GM18909 (cell line): Measurements from ENCODE around the gene DIP2B.
"Not testable (repeated sequence)": the region's sequence is repeated elsewhere in the genome, so short reads cannot be mapped to it uniquely, and the experiment has no call there.

Source experiments
- ATAC-seq: cut with Tn5 transposase; IDR thresholded peaks from one replicate; pipeline ENCODE4 v1.9.1; 2021; ENCODE audit warnings: mild to moderate bottlenecking; ENCODE audit not compliant: unreplicated experiment, poor library complexity

Gene DIP2B

DNA sequence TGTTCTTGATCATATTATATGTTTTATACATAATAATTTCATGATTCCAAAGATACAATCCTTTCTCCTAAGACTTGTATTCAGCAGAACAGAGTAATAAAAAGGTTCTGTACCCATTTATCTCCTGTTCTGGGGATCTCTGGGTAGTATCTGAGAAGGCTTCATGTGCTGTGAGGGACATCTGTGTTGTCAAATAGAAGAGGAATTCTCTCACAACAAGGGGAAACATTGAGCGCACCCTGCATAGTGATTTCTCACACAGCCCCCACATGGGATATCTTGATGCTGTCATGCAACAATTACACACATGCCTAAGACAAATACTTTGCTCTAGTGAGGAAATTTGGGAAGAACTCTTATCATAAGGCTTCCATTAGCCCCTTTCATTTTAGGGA is 157.3 kb downstream of the DIP2B start:
- no peak for ATAC-seq

DNA sequence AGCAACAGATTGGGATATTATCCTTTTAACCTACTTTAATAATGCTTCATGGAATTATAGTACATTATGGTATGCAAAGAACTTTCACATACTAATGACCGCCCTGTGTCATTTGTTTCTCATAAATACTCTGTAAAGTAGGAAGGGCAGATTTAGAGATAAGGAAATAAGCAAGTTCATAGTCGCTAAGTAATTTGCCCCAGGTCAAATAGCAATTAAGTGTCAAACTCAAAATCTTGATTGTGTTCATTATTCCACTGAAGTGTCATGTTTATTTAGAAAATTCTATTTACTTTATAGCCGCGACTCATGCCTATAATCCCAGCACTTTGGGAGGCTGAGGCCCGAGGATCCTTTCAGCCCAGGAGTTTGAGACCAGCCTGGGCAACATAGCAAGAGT is 160.4 kb downstream of the DIP2B start:
- no peak for ATAC-seq

DNA sequence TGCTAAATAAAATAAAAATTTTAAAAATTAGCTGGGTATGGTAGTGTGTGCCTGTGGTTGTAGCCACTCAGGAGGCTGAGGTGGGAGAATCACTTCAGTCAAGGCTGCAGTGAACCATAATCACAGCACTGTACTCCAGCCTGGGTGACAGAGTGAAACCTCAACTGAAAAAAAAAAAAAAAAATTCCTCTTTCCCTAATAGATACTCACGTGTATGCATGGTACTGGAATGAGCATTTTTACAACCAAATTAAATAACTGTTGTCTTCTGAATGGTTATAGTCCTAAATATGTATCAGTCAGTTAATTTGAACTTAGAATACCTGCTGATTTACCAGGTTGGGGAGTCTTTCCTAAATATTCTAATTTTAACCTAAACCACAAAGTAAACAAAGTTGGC is 160.8 kb downstream of the DIP2B start:
- ATAC-seq: no peak

DNA sequence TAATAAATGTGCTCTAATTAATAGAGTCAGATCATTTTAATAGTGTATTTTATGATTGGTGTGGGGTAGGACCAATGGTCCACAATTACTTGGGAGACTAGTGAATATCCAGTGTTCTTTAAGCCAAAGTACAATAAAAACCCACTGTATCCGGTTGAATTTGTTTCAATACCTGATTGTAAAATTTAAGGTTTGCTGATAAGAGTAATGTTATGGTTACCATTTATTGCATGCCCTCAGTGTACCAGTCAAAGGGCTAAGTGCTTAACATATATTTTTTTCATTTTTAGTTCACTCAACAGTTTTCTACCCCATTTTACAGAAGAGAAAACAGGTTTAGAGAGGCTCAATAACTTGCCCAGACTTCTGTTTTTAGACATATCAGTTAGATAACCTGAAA is 161.2 kb downstream of the DIP2B start:
- no peak for ATAC-seq

DNA sequence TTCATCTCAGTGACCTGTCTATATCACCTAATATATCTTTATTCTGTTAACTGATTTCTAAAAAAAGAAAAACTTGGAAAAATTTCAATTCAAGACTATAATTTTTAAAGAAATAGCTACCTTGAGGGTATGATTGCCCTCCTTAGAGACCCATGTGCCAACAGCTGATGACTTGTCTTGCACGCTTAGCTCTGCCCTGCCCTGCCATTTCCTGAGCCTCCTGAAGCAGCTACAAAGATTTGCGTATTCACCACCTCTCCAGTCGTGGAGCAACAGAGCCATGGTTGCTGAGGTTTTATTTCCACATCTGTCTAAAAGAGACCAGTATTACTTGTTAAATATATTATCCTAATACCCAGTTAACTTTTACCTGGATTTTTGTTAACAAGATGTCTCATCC is 167.4 kb downstream of the DIP2B start:
- ATAC-seq: no peak

DNA sequence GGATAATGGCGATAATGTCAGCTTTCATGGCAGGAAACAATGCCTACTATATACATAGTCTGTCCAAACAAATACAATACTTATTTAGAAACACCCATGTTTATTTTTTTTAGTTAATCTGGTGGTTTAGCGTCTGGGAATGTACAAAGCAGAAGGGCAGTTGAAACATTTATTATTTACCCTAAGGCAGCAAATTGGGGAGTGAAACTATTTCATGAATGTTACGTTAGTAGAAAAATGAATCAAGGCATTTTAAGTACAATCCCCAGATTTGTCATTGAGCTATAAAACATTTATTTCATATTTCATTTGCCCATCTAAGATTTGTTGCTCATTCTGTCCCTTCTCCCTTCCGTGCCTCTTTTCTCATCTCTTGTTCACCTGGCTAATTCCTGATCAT is 172.0 kb downstream of the DIP2B start:
- no peak for ATAC-seq

DNA sequence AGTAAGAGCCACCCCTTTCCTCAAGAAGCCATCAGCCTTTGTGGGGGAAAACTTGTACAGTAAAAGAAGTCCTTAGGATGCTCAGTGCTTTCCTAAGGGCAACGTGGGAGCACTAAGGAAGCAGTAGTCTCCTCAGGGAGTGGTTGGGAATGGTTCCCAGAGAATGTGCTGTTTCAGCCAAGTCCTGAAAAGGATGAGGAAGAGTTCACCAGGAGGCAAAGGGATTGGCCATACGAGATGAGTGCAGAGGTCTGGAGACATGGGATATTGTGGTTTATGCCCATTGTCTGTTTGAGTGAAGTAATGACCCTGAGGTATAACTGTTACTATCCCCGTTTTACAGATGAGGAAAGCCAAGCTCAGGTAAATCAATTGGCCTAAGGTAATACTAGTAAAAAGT is 173.1 kb downstream of the DIP2B start:
- ATAC-seq: no peak

DNA sequence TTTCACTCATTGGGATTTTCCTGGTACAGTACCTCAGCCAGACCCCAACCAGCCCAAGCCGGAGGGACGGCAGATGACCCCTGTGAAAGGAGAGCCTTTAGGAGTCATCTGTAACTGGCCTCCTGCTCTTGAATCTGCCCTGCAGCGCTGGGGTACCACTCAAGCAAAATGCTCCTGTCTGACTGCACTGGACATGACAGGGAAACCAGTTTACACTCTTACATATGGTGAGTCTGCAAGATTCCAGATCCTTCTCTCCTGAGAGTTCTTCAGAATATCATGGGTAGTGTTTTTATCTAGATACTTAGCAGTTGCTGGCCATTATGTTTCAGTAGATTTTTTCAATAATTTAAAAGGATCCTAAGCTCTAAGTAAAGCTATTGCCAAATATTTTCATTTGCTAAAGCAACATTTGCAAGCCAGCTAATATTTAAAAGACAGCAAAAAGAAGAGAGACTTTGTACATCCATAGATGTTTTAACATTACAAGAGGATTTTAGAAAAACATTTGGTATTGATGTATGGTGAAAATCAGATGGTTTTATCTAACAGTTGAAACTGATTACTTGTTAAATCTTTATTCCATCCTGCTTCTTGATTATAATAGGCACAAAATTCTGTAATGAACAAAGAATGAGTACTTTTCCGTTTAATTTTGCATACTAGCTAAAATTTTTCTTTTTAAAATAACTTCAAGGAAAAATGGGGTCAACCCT is 174.0 kb downstream of the DIP2B start:
- no peak for ATAC-seq

DNA sequence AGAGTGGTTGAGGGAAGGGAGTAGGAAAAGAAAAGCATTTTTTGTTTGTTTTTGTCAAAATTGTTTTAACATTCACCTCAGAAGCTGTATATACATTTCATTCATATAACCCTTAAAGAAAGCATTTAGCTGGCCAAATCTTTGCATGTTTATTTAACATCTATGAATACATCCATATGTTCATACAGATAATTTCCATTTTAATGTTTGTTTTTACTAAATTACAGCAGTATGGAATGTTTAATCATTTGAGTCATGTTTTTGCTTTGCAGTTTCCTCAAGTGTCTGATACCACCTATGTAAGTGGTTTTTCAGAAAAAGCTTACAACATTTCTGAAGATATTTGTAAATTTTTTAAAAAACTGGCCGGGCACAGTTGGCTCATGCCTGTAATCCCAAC is 174.8 kb downstream of the DIP2B start:
- no peak for ATAC-seq

DNA sequence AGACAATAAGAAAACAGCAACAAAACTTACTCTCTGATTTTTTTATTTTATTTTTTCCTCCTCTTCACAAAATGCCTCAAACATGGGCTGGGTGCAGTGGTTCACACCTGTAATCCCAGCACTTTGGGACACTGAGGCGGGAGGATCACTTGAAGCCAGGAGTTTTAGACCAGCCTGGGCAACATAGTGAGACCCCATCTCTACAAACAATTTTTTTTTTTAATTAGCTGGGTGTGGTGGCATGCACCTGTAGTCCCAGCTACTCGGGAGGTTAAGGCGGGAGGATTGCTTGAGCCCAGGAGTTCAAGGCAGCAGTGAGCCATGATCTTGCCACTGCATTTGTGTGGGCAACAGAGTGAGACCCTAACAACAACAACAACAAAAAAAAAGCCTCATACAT is 176.3 kb downstream of the DIP2B start:
- ATAC-seq: not testable (repeated sequence)

DNA sequence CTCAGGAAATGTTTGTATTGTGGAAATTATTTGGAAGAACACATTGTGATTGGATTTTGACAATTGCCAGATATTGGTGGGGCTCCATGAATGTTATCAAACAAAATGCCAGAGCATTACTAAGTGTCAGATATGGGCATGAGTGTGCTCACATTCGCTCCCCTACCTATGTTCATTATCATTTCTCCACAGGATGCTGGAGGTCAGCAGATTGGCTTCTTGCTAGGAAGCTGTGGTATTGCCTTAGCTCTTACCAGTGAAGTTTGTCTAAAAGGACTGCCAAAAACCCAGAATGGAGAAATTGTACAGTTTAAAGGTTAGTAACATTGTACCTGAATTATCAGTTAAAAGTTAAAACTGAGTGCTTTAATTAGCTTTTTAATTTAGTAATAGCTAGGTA is 180.9 kb downstream of the DIP2B start:
- no peak for ATAC-seq

DNA sequence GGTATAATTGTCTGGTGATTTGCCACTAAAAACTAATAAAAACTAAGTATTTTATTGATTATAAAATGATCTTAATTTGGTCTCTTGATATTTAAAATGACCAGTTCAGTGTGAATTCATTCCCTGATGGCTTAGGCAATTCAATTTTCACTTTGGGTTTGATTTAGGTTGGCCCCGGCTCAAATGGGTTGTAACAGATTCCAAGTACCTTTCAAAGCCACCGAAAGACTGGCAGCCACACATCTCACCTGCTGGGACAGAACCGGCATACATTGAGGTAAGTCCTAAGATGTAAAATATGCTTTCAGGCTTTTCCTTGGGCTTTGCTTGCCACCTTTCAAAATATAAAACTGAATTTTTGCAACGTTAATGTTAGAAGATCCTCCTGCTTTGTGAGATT is 181.6 kb downstream of the DIP2B start:
- no peak for ATAC-seq

DNA sequence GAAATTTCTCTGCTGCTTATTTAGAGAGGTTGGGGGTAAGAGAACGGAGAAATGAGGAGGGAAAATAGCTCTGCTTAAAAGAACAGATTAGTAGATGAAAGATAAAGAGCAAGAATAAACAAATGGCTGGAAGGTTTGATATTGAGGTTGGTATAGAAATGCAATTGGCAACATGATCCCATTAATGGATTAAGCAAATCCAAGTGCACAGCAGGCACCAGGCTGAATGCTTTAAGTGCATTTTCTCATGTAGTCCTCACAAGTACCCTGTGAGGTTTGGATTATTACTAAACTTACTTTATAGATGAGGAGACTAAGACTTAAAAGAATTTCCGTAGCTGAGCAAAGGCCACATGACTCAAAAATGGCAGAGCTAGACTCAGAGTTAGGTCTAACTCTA is 182.2 kb downstream of the DIP2B start:
- ATAC-seq: no peak

DNA sequence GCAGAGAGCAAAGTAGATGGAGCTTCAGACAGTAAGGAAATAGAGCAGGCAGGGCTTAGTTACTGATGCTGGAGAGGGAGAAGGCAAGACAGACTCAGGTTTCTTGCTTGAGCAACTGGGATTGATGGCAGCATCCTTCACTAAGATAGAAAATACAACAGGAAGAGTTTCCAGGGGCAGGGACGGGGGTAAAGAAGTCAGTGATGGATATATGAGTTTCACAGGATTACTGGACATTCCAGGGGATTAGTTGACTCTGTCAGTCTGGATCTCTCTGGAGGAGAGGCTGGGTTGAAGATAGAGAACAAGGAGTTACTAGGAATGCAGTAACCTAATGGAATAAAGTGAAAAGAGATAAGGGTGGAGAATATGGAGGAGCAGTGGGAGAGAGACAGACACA is 184.7 kb downstream of the DIP2B start:
- no peak for ATAC-seq

DNA sequence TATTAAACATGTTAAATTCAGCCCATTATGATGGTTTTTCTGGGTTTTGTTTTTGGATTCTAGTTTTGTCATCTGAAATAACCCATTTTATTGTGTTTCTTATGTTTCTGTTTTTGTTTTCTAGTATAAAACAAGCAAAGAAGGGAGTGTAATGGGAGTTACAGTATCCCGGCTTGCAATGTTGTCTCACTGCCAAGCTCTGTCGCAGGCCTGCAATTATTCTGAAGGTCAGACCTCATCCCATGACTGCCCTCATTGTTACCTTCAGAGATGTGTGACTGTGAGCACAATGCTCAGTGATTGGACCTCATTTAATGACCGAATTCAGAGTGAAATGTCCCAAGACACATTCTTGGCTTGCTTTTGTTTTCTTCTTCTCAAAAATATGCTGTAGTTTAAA is 186.1 kb downstream of the DIP2B start:
- no peak for ATAC-seq

DNA sequence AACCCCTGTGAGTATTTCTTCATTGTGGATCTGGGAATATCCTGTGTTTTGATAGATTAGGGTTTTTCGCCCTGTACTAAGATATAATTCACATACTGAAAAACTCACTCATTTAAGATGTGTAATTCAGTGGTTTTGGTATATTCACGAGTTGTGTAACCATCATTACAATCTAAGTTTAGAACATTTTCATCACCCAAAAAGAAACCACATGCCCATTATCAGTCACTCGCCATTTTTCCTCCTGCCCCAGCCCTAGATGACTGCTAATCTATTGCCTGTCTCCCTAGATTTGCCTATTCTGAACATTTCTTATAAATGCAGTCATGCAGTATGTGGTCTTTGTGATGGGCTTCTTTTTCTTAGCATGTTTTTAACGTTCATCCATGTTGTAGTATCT is 191.2 kb downstream of the DIP2B start:
- no peak for ATAC-seq

DNA sequence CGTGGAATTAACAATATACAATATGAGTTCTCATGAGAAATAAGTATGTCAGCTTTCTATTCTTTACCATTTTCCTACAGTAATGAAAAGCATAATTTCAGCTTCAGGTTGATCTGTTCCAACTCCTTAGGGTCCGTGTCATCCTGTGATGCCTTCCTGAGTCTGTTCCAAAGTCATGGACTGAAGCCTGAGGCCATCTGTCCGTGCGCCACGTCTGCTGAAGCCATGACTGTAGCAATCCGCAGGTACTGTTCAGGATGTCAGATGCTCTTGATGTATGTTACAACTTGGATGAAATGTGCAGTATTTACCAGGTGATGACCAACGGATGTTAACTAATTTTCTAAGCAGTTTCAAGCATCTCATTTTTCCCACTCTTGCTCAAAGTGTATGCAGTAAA is 192.1 kb downstream of the DIP2B start:
- no peak for ATAC-seq

DNA sequence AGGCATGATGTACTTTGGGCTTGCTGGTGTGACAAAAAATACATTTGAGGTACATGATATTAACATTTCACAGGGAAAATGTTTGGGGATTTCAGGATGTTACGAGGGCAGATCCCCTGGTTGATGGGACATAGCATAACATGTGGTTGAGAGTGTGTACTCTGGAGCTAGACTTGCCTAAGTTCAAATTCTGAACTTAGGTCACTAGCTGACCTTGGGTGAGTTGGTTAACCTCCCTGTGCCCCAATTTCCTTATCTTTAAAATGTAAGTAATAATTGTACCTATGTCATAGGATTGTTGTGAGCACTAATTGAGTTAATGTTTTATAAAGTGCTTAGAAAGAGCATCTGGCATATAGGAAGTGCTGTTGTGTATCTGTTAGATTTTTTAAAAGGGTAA is 194.4 kb downstream of the DIP2B start:
- ATAC-seq: no peak

DNA sequence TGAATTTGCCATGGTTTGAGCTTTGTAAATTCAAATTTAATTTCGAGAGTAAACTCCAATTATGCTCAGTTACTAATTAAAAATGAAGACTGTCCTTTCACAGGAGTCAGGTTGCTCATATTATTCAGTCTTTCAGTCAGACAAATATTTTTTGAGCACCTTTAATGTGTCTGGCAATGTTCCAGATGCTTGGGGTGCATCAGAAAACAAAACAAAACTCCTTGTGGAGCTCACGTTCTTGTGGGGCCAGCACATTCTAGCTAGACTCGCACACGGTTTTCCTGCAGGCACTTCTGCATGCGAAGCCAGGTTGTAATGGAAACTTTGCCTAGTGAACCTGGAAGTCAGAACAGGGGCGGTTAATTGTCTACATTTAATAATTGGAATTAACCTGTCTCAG is 195.2 kb downstream of the DIP2B start:
- no peak for ATAC-seq

DNA sequence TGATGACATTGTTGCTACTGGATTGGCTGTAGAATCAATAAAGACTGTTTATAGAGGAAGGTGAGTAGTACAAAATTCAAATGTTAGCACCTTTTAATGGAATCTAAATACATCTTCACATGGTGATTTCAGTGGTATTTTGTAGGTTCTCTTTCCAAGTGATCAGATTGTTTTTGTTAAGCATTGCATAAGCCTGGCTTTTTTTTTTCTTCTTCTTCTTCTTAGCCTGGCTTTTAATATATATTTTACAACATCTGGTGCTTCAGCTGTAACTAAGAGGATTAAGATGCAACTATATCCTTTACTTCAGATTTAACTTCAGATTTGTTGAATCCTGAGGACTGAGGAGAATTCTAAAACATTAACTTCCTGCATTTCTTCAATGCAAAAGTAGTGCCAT is 201.8 kb downstream of the DIP2B start:
- ATAC-seq: no peak

DNA sequence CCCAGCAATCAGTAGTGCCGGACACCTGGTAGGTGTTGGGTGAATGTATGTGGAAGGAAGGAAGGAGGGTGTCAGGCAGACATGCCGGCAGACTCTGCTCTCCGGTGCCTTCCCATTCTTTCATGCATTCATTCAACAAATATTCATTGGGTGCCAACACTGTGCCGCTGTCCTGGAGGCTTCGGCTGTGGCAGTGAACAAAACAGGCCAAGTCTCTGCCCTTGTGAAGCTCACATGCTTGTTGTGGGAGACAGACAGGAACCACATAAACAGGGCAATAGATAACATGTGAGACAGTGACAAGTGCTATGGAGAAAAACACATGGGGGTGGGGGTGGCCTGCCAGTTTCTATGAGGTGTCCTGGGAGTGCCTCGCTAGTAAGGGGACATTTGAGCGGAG is 202.6 kb downstream of the DIP2B start:
- no peak for ATAC-seq

DNA sequence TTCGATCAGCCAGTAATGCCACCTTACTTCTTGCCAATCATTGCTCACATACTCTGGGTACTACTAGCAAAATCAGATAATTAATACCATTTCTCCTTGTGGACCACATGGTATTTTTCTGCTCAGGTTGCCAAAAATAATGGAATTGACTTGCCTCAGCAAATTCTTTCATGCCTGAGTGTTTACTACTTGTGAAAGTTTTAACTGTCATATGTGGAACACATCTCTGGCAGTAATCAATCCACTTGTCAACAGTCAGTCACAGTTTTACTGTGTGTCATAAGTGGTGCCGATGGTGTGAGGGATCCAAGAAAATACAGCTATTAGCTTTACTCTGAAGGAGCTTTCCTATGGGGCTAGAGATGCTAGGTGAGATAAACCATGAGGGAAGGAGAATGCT is 203.8 kb downstream of the DIP2B start:
- no peak for ATAC-seq

DNA sequence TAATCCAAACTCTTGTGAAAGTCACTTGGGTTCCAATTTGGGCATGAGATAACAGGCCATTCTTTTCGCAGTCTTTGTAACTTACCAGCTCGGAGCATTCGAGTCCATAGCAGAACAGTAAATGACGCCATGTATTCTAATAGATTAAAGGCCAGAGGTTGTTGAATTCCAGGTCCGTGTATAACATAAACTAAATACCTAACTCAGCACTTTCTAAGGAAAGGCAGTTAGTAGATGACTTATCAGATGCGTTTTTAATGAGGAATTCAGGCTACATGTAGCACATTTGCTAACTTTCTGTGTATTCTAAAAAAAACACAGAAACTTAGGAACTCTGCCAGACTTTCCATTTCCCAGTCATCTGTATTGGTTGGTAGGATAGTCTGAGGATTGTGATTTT is 206.3 kb downstream of the DIP2B start:
- ATAC-seq: no peak
